ENCODE results near the gene GTF2IRD1.

The GTF2IRD1 gene

DNA sequence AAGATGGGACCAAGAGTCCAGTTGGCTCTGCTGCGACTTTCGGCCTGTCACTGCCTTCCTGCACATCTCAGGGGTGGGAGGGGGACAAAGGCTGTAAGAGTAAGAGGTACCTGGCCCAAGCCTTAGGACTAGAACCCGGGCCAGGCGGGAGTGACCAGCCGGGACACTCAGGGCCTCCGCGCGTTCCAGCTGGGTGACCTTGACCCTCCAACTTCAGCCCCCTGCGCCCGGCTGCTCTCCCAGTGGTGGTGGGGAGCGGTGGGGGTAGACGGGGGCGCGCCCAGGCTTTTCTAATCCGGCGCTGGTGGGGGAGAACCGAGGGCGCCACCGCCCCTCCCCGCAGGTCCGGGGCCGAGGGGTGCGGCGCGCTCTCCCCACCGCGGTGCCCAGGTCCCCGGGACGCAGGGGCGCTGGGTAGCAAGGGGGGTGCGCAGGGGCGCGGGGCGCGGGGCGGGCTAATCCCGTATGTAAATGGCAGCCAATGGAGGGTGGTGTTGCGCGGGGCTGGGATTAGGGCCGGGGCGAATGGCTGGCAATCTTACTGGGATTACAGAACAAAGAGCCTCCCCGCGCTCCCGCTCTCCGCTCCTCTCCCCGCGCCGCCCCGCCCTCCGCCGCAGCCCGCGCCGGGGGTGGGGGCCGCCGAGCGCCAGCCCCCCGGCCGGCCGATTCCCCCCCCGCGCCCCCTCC, at the start of gene GTF2IRD1:
Gene GTF2IRD1 (plus strand): TSS at position 585 of the 690 bp plus-strand sequence. CDS start 54,175 bp downstream, outside the sequence.
- peak within 1 kb of the TSS; percentile 52 for H3K4me3 ChIP-seq (replicated peaks; ENCODE audit: low read depth, low read length)
- TF ChIP-seq, protein P1, sequence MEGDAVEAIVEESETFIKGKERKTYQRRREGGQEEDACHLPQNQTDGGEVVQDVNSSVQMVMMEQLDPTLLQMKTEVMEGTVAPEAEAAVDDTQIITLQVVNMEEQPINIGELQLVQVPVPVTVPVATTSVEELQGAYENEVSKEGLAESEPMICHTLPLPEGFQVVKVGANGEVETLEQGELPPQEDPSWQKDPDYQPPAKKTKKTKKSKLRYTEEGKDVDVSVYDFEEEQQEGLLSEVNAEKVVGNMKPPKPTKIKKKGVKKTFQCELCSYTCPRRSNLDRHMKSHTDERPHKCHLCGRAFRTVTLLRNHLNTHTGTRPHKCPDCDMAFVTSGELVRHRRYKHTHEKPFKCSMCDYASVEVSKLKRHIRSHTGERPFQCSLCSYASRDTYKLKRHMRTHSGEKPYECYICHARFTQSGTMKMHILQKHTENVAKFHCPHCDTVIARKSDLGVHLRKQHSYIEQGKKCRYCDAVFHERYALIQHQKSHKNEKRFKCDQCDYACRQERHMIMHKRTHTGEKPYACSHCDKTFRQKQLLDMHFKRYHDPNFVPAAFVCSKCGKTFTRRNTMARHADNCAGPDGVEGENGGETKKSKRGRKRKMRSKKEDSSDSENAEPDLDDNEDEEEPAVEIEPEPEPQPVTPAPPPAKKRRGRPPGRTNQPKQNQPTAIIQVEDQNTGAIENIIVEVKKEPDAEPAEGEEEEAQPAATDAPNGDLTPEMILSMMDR (IDR thresholded peaks at IDR 0.05; ENCODE audit: insufficient read depth, low read length, poor library complexity, severe bottlenecking): no peak
- H3K36me3 ChIP-seq (ENCODE audit: control insufficient read depth, insufficient read depth, low read length): no peaks in the 10 kb centered on the region
- no peaks in the 10 kb centered on the region; the same call in 1 of the 2 replicates for H3K27me3 ChIP-seq (replicated peaks; ENCODE audit: control insufficient read depth, insufficient read depth, low read length)
- DNase-seq (ENCODE audit: extremely low read depth, insufficient read length): peak; percentile 48

DNA sequence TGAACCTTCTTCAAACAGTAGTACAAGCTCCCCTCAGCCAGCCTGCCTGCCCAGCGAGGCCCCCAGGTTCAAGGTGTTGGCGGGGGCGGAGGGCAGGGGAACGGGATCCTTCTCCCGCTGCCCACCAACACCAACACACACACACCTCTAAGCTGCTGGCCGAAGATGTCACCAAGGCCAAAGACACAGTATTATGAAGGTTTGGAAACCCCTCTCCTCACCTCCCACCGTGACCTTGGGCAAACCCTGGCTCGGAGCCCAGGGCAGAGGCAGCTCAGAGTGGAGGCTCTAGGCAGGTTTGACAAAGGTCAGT, 49.4 kb upstream of the GTF2IRD1 start:
- H3K4me3 ChIP-seq (replicated peaks; ENCODE audit: low read depth, low read length): no peak overlapping the region
- H3K27me3 ChIP-seq (replicated peaks; ENCODE audit: control insufficient read depth, insufficient read depth, low read length): no peaks in the 10 kb centered on the region
- TF ChIP-seq, protein P1 (IDR thresholded peaks at IDR 0.05; ENCODE audit: insufficient read depth, low read length, poor library complexity, severe bottlenecking): no peak
- peaks cover 26% of the 10 kb centered on the region for H3K36me3 ChIP-seq (ENCODE audit: control insufficient read depth, insufficient read depth, low read length)
- DNase-seq (ENCODE audit: extremely low read depth, insufficient read length): no peak

GRCh38 chr7:74404741-74405140, 49.0 kb upstream of the GTF2IRD1 start:
- no peak for DNase-seq (ENCODE audit: extremely low read depth, insufficient read length)
- Histone ChIP-seq H3K4me3 (replicated peaks; ENCODE audit: low read depth, low read length) (no peak overlapping the region), H3K27me3 (replicated peaks; ENCODE audit: control insufficient read depth, insufficient read depth, low read length) (no peaks in the 10 kb centered on the region), H3K36me3 (ENCODE audit: control insufficient read depth, insufficient read depth, low read length) (peaks cover 26% of the 10 kb centered on the region)
- TF ChIP-seq, protein P1 (IDR thresholded peaks at IDR 0.05; ENCODE audit: insufficient read depth, low read length, poor library complexity, severe bottlenecking): no peak

GRCh38 chr7:74405191-74405898, 48.4 kb upstream of the GTF2IRD1 start:
- Histone ChIP-seq H3K4me3 (replicated peaks; ENCODE audit: low read depth, low read length) (no peak overlapping the region), H3K36me3 (ENCODE audit: control insufficient read depth, insufficient read depth, low read length) (peaks cover 25% of the 10 kb centered on the region), H3K27me3 (replicated peaks; ENCODE audit: control insufficient read depth, insufficient read depth, low read length) (no peaks in the 10 kb centered on the region)
- DNase-seq (ENCODE audit: extremely low read depth, insufficient read length): no peak
- TF ChIP-seq, protein P1 (IDR thresholded peaks at IDR 0.05; ENCODE audit: insufficient read depth, low read length, poor library complexity, severe bottlenecking): peak; percentile 21

DNA sequence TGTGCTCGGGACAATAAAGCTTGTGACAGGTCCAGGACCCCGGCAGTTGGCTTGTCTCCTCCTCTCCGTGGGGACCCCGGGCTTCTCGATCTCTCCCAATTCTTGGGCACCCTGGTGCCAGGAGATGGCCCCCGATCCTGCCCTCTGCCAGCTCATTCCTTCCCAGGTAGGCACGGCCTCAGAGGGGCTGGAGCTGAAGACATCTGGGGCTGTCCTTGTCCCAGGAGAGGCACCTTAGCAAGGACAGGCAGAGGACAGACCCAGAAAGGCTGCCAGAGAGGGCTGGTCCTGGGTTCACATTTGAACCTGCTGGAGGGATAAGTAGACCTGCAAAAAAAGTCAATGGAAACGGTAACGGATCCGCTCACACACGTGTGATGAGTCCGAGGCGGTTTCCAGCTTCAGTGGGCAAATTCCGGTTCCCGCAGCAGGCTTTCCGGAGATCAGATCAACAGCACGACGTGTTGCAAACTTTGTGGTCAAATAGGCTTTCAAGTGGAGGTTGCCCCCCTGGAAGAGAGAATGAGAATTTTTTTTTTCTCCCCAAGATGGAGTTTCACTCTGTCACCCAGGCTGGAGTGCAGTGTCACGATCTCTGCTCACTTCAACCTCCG, 47.7 kb upstream of the GTF2IRD1 start:
- TF ChIP-seq, protein P1 (IDR thresholded peaks at IDR 0.05; ENCODE audit: insufficient read depth, low read length, poor library complexity, severe bottlenecking): no peak
- DNase-seq (ENCODE audit: extremely low read depth, insufficient read length): no peak
- Histone ChIP-seq H3K4me3 (replicated peaks; ENCODE audit: low read depth, low read length) (no peak overlapping the region), H3K27me3 (replicated peaks; ENCODE audit: control insufficient read depth, insufficient read depth, low read length) (no peaks in the 10 kb centered on the region), H3K36me3 (ENCODE audit: control insufficient read depth, insufficient read depth, low read length) (peaks cover 19% of the 10 kb centered on the region)
